Right atrium auricular region (tissue), 2 donors: ENCODE results near the gene NAV2. TPM values are rescaled to one million over a fixed set of nuclear protein-coding genes. Genes with fewer than 3 reads are reported as not detected.
A peak's percentile ranks its signal among the peaks of the same experiment; 100 is the strongest.

Experiments
- DNase-seq: peaks from one replicate; pipeline ENCODE4 v3.0.0-alpha.2; 2019; ENCODE audit warnings: low spot score
- H3K27ac ChIP-seq, 2 donors: fragments of 200-600 bp; sonication (generic); 1 replicate in 1 of 2; 2 replicates in 1 of 2; pipeline ENCODE4 v1.5.1; 2016 to 2019
- H3K27me3 ChIP-seq, 2 donors: fragments of 200-600 bp; sonication (generic); one replicate each; pipeline versions ENCODE4 v1.5.1 to v1.6.0; 2017 to 2019
- H3K36me3 ChIP-seq: fragments of 200-600 bp; sonication (generic); one replicate; pipeline ENCODE4 v1.5.1; 2016
- H3K4me1 ChIP-seq, 2 donors: fragments of 200-600 bp; sonication (generic); one replicate each; pipeline versions ENCODE4 v1.5.1 to v1.6.0; 2017 to 2019
- H3K4me3 ChIP-seq, 2 donors: fragments of 200-600 bp; sonication (generic); 1 replicate in 1 of 2; 2 replicates in 1 of 2; pipeline ENCODE4 v1.5.1; 2017 to 2019; ENCODE audit warnings: mild to moderate bottlenecking in 1 of 2, moderate library complexity in 1 of 2
- H3K9me3 ChIP-seq, 2 donors: fragments of 200-600 bp; sonication (generic); one replicate each; pipeline ENCODE4 v1.5.1; 2019
- total RNA-seq, 2 donors: library from RNA; depleted of rRNA; stranded (reverse); fragments of >200 nt; gene quantifications; one replicate each; pipeline ENCODE4 v1.1.0, GENCODE V29; 2016
- TF ChIP-seq, protein P1 (sequence below), 2 donors: fragments of 200-600 bp; sonication (generic); IDR thresholded peaks; one replicate each; pipeline ENCODE4 v1.5.1; 2019; ENCODE audit warnings: antibody characterized with exemption in 2 of 2

The NAV2 gene
- total RNA-seq, 2 donors from 2014 or later = 11.4 to 19.2 TPM

DNA sequence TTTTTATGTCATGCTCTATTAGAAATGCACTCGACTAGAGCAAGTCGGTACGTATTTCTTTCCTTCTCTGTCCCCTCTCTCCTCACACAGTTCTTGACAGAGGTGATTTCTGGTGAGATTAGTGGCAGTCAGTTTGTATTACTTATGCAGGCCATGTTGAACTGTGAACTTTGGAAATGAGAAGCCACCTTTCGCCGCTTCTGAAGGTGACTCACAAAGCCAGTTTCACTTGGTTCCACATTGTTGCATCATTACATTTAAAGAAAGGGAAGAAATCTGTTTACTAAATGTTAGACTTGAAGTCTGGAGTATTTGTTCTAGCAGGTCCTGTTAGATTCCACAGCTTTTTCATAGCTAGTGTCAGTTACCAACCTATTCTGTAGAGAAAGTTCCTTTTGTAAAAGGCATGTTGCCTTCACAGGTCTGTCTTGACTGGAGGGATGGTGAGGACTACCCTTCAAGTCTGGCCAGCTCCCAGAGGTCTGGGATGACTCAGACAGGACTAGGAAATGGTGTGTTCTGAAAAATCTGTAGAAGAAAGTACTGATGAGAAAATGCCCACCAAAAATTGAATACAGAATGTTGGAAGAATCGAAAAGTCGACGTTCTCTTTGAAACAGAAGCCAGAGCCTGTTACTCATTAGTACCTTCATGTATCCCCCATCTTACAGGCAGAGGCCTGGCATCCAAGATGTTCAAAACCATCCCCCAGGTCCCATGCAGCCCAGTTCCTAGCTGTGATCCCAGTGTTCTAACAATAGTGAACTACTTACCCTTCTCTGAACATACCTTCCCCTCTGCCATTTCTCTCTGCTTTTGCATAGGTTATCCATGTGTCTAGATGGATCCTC is 266.3 kb downstream of the NAV2 start:
- no peak overlapping the region for H3K4me3 ChIP-seq
- H3K27ac ChIP-seq = no peak overlapping the region
- DNase-seq = no peak
- TF ChIP-seq, protein P1, sequence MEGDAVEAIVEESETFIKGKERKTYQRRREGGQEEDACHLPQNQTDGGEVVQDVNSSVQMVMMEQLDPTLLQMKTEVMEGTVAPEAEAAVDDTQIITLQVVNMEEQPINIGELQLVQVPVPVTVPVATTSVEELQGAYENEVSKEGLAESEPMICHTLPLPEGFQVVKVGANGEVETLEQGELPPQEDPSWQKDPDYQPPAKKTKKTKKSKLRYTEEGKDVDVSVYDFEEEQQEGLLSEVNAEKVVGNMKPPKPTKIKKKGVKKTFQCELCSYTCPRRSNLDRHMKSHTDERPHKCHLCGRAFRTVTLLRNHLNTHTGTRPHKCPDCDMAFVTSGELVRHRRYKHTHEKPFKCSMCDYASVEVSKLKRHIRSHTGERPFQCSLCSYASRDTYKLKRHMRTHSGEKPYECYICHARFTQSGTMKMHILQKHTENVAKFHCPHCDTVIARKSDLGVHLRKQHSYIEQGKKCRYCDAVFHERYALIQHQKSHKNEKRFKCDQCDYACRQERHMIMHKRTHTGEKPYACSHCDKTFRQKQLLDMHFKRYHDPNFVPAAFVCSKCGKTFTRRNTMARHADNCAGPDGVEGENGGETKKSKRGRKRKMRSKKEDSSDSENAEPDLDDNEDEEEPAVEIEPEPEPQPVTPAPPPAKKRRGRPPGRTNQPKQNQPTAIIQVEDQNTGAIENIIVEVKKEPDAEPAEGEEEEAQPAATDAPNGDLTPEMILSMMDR (IDR thresholded peaks at IDR 0.05) = no peak
- H3K4me1 ChIP-seq = peaks cover 0 to 32% of the 10 kb centered on the region in 2 donors
- no peaks in the 10 kb centered on the region for H3K9me3 ChIP-seq
- peaks cover 6% of the 10 kb centered on the region for H3K36me3 ChIP-seq
- no peaks in the 10 kb centered on the region for H3K27me3 ChIP-seq

DNA sequence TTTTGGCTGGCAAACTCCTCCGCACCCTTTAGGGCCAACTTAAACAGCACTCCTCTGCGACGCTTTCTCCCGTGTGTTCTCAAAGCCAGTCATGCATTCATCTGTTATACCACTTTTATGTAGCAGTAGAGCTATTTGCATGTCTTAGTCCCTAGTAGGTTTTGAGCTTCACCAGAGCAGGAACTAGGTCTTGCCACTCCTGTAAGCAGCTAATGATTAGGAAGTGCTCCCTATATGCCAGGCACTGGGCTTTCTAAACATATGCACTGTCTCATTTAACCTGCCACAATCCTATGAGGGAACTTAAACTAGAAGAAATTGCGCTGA is 266.8 kb downstream of the NAV2 start:
- Histone ChIP-seq H3K4me3 (no peak overlapping the region), H3K9me3 (no peaks in the 10 kb centered on the region), H3K27ac (no peak overlapping the region), H3K36me3 (peaks cover 6% of the 10 kb centered on the region), H3K4me1 (peaks cover 0 to 33% of the 10 kb centered on the region in 2 donors), H3K27me3 (no peaks in the 10 kb centered on the region)
- TF ChIP-seq, protein P1 (IDR thresholded peaks at IDR 0.05) = no peak
- DNase-seq = no peak

DNA sequence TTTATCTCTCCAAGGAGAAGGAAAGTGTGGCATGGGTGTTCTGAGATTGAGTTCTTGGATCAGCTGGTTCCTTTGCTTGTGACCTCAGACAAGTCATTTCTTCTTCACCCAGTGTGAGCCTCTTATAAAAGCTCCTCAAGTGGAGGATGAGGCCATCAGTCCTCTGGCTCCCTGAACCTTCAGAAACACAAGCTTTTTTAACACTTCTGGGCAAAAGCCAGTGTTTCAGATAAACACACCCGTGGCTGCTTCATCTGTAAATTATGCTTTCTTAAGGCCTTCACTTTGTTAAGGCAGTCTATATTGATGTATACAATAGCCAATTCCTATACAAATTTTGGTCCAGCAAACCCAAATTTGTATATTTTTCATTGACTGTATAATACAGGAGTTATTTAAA is 267.8 kb downstream of the NAV2 start:
- Histone ChIP-seq H3K27ac (peak overlapping the region in 1 of 2 donors; percentile 65), H3K9me3 (no peaks in the 10 kb centered on the region), H3K4me3 (no peak overlapping the region), H3K36me3 (peaks cover 6% of the 10 kb centered on the region), H3K27me3 (no peaks in the 10 kb centered on the region), H3K4me1 (peaks cover 0 to 33% of the 10 kb centered on the region in 2 donors)
- no peak for DNase-seq
- TF ChIP-seq, protein P1 (IDR thresholded peaks at IDR 0.05) = no peak

DNA sequence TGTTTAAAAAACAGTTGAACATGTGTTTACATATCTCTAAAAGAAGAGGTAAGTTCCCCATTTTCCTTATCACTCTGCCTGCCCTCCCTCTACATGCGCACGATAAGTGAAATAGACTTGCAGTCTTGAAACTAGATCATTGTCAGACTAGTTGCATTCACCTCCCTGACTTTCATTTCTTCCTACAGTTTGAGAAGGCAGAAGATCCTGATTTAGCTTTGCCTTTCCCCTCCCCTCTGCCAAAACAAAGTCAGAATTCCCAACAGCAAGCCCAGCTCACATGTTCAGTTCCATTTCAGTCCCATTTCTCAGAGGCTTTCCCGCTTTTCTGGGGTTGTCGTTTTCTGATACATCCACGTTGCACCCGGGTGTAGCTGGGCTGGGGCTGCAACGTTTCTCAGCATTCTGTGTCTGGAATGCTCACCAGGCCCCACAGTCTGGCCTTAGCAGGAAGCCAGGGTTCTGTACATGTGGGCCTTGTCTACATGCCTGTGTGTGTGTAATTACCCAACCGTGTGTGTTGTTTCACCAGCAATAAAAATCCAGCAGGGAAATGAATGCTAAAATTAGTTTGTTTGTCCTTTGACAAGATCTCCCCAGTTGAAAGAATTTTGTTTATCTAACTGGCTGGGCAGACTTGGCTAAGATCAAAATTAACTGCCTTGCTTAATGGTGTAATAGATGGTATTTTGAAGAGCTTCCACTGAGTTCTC is 268.5 kb downstream of the NAV2 start:
- no peaks in the 10 kb centered on the region for H3K9me3 ChIP-seq
- H3K27ac ChIP-seq = peak overlapping the region; percentile 4 to 65
- H3K4me3 ChIP-seq = no peak overlapping the region
- H3K36me3 ChIP-seq = peaks cover 6% of the 10 kb centered on the region
- H3K27me3 ChIP-seq = no peaks in the 10 kb centered on the region
- TF ChIP-seq, protein P1 (IDR thresholded peaks at IDR 0.05) = no peak
- peaks cover 0 to 33% of the 10 kb centered on the region in 2 donors for H3K4me1 ChIP-seq
- DNase-seq = no peak

DNA sequence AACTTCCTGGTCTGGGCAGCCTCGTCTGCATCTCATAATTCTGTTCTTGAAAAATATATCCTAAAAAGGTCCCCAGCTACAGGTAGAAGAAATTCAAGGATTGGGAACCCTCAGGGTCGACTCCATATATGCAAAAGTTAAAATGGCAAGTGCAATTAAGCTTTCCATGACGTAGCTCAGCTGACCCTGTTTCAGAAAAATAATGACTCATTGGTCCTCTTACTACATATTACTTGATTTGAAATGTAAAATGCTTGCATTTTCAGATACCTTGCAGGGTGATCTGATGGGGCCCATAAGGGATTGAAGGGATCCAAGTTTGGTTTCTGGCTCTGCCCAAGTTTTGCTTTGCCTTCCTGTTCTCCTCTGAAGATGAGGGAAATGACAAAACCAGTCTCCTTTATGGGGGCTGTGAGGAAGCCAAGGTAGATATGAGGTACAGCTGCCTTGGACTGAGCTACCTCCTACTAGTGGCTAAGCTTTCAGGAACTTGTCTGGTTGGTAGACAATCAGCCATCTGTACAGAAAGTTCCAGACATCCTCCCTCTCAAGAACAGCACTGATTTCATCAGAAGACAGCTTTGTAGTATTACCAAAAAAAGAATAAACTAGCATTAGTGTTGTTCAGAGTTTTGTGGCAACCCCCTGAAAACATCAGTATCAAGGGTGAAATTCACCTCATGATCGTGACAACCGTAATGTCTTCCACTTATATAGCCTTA is 270.3 kb downstream of the NAV2 start:
- Histone ChIP-seq H3K27ac (no peak overlapping the region), H3K9me3 (no peaks in the 10 kb centered on the region), H3K36me3 (no peaks in the 10 kb centered on the region), H3K4me1 (peaks cover 0 to 42% of the 10 kb centered on the region in 2 donors), H3K4me3 (no peak overlapping the region), H3K27me3 (no peaks in the 10 kb centered on the region)
- DNase-seq = no peak
- TF ChIP-seq, protein P1 (IDR thresholded peaks at IDR 0.05) = no peak
